Measurements from ENCODE around the gene RPP40. TPM values are rescaled to one million over a fixed set of nuclear protein-coding genes. Genes with fewer than 3 reads are reported as not detected.

RPP40 gene
- polyA plus RNA-seq, 2 of the 4 experiments (the other 2 are of a cell fraction), result 17.8 to 33.9 TPM

DNA sequence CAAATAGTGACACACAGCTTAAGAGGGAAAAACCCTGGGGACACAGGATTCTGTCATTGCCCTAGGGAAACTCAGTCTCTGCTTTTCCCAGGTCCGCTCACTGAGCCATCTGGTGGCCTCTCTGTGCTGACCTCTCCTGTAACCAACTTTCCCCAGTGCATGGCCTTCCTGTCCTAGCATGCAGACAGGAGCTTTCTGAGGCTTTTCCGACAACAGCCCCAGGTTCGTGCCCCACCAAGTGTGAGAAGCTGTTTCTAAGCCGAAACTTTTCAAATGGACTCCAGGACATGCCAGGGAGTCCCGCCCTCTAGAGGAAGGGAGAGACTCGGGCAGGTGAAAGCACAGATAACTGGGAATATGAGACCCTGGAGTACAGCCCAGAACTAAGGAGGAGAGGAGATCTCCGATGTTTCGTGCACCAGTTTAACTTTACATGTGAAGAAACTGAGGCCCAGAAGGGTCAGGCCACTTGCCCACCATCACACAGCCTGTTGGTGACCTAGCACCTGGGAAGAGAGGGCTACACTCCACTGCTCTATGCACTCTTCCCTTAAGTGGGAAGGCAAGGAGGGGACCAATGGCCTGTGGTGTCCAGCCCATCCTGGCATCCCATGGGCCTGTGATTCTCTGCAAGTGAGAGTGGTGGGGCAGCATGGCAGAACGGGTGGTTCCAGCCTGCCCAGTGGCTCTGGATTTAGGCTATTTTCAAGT is 46.2 kb downstream of the RPP40 start:
- Histone ChIP-seq H3K4me1 (no peaks in the 10 kb centered on the region), H3K4me3 (no peak overlapping the region), H3K4me2 (no peak overlapping the region), H3K9me3 (no peaks in the 10 kb centered on the region), H3K27ac (no peak overlapping the region)
- WGBS (ENCODE audit: missing lambda C conversion rate), result 79% methylated on average over 9 of the region's 9 CpGs
- ChIA-PET CTCF (no interaction called here), POLR2A (no interaction called here)
- TF ChIP-seq RAD21 (conservative IDR thresholded peaks at IDR 0.05 in 1 of 2, IDR thresholded peaks at IDR 0.05 in 1 of 2), result peak in 1 of 2 experiments; percentile 34; a peak in 3 of 5 replicates
- TF ChIP-seq CHD2 (IDR thresholded peaks at IDR 0.05; ENCODE audit: low read length, partially characterized antibody), result no peak
- TF ChIP-seq, protein P1, sequence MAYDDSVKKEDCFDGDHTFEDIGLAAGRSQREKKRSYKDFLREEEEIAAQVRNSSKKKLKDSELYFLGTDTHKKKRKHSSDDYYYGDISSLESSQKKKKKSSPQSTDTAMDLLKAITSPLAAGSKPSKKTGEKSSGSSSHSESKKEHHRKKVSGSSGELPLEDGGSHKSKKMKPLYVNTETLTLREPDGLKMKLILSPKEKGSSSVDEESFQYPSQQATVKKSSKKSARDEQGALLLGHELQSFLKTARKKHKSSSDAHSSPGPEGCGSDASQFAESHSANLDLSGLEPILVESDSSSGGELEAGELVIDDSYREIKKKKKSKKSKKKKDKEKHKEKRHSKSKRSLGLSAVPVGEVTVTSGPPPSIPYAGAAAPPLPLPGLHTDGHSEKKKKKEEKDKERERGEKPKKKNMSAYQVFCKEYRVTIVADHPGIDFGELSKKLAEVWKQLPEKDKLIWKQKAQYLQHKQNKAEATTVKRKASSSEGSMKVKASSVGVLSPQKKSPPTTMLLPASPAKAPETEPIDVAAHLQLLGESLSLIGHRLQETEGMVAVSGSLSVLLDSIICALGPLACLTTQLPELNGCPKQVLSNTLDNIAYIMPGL (CRISPR knock-in tag; IDR thresholded peaks at IDR 0.05; ENCODE audit: borderline replicate concordance), result no peak
- TF ChIP-seq EHMT2 (IDR thresholded peaks at IDR 0.05; ENCODE audit: low read depth), result no peak
- no peak for TF ChIP-seq JUN (IDR thresholded peaks at IDR 0.05)
- TF ChIP-seq, protein P2, sequence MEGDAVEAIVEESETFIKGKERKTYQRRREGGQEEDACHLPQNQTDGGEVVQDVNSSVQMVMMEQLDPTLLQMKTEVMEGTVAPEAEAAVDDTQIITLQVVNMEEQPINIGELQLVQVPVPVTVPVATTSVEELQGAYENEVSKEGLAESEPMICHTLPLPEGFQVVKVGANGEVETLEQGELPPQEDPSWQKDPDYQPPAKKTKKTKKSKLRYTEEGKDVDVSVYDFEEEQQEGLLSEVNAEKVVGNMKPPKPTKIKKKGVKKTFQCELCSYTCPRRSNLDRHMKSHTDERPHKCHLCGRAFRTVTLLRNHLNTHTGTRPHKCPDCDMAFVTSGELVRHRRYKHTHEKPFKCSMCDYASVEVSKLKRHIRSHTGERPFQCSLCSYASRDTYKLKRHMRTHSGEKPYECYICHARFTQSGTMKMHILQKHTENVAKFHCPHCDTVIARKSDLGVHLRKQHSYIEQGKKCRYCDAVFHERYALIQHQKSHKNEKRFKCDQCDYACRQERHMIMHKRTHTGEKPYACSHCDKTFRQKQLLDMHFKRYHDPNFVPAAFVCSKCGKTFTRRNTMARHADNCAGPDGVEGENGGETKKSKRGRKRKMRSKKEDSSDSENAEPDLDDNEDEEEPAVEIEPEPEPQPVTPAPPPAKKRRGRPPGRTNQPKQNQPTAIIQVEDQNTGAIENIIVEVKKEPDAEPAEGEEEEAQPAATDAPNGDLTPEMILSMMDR (IDR thresholded peaks at IDR 0.05), result peak; percentile 23; the same call in 1 of the 3 replicates
- no peak for TF ChIP-seq ELK1 (IDR thresholded peaks at IDR 0.05; ENCODE audit: low read depth, low read length)
- TF ChIP-seq ZNF302 (CRISPR knock-in tag; IDR thresholded peaks at IDR 0.05), result no peak
- no peak for TF ChIP-seq CEBPB (IDR thresholded peaks at IDR 0.05)
- no peak for TF ChIP-seq GATA3 (IDR thresholded peaks at IDR 0.05; ENCODE audit: borderline replicate concordance)
- TF ChIP-seq BHLHE40 (IDR thresholded peaks at IDR 0.05; ENCODE audit: low read depth, low read length), result no peak
- no peak for TF ChIP-seq TFCP2L1 (CRISPR knock-in tag; IDR thresholded peaks at IDR 0.05)
- no peak for FAIRE-seq
- no peak for DNase-seq (ENCODE audit: low read depth in 1 of 2, low spot score in 1 of 2)
- ATAC-seq, result peak; percentile 42 to 75; a peak in 3 of 6 replicates

DNA sequence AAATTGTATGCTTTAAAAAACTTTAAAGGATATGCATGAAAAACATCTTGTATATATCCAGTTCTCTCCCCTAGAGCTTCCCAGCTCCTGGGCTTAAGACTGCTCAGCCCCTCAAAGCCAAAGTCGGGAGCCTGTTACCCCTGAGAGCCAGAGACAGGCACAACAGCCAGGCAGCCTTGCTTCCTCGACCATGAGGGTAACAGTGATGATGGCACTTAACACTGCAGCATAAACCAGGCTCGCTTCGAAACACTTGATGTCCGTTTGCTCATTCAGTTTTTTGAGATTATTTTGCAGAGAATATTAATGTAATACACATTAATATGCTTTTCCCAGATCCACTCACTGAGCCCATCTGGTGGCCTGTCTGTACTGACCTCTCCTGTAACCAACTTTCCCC is 47.2 kb downstream of the RPP40 start:
- WGBS (ENCODE audit: missing lambda C conversion rate), result 90% methylated on average over 5 of the region's 5 CpGs
- CTCF ChIA-PET, result no interaction called here
- no peak for TF ChIP-seq SREBF2 (IDR thresholded peaks at IDR 0.05)
- TF ChIP-seq, protein P3, sequence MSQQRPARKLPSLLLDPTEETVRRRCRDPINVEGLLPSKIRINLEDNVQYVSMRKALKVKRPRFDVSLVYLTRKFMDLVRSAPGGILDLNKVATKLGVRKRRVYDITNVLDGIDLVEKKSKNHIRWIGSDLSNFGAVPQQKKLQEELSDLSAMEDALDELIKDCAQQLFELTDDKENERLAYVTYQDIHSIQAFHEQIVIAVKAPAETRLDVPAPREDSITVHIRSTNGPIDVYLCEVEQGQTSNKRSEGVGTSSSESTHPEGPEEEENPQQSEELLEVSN (IDR thresholded peaks at IDR 0.05; ENCODE audit: borderline replicate concordance, low read depth), result no peak
- TF ChIP-seq ATOH8 (CRISPR knock-in tag; IDR thresholded peaks at IDR 0.05; ENCODE audit: low read depth), result no peak
- no peak for TF ChIP-seq JUNB (IDR thresholded peaks at IDR 0.05)
- TF ChIP-seq EP300 (IDR thresholded peaks at IDR 0.05), result no peak
- TF ChIP-seq ZFP36 (IDR thresholded peaks at IDR 0.05; ENCODE audit: borderline replicate concordance, partially characterized antibody), result no peak
- no peak for TF ChIP-seq CBX2 (IDR thresholded peaks at IDR 0.05; ENCODE audit: borderline replicate concordance, low read depth)
- TF ChIP-seq KDM1A (IDR thresholded peaks at IDR 0.05; ENCODE audit: low read depth), result no peak
- no peak for TF ChIP-seq GATA3 (IDR thresholded peaks at IDR 0.05; ENCODE audit: borderline replicate concordance)
- no peak for TF ChIP-seq SMC3 (IDR thresholded peaks at IDR 0.05)
- TF ChIP-seq, protein P1 (CRISPR knock-in tag; IDR thresholded peaks at IDR 0.05; ENCODE audit: borderline replicate concordance), result no peak
- TF ChIP-seq FOXS1 (CRISPR knock-in tag; IDR thresholded peaks at IDR 0.05), result no peak
- no peak for TF ChIP-seq MYC (IDR thresholded peaks at IDR 0.05; ENCODE audit: borderline replicate concordance, low read length)
- TF ChIP-seq MAZ (IDR thresholded peaks at IDR 0.05; ENCODE audit: borderline replicate concordance, low read depth, low read length), result no peak
- no peak for TF ChIP-seq HOXA7 (CRISPR knock-in tag; IDR thresholded peaks at IDR 0.05)
- Histone ChIP-seq H3K4me1 (no peaks in the 10 kb centered on the region), H3K27ac (no peak overlapping the region), H3K9me3 (no peaks in the 10 kb centered on the region), H3K4me2 (no peak overlapping the region), H3K4me3 (no peak overlapping the region)
- ATAC-seq (no peak), FAIRE-seq (no peak), DNase-seq (ENCODE audit: low read depth in 1 of 2, low spot score in 1 of 2) (no peak)
- POLR2A ChIA-PET, result no interaction called here
